HepG2 (cell line): ENCODE measurements around the gene GRB10. TPM values are rescaled to one million over a fixed set of nuclear protein-coding genes. Genes with fewer than 3 reads are reported as not detected.

Source experiments
- DMAP1 ChIP-seq: IDR thresholded peaks from 2 replicates; pipeline ENCODE4 v1.6.1; 2016
- KDM6A ChIP-seq: IDR thresholded peaks from 2 replicates; pipeline ENCODE4 v1.6.1; 2016; ENCODE audit warnings: low read depth
- MEIS2 ChIP-seq: sonication (generic); formaldehyde crosslinking; IDR thresholded peaks from 2 replicates; pipeline ENCODE4 v1.9.0; 2021; ENCODE audit warnings: mild to moderate bottlenecking, missing genetic modification reagents
- NFATC3 ChIP-seq: sonication (generic); formaldehyde crosslinking; IDR thresholded peaks from 2 replicates; pipeline ENCODE4 v1.5.1; 2020; ENCODE audit warnings: mild to moderate bottlenecking, missing genetic modification reagents
- NPAS2 ChIP-seq: sonication (generic); formaldehyde crosslinking; IDR thresholded peaks from 2 replicates; pipeline ENCODE4 v1.8.0; 2022; ENCODE audit warnings: mild to moderate bottlenecking, missing genetic modification reagents, borderline replicate concordance
- NR2F1 ChIP-seq, 2 experiments: fragments of 450-650 bp in 1 of 2; formaldehyde crosslinking in 1 of 2; IDR thresholded peaks; 2 replicates each; pipeline versions ENCODE4 v1.5.0 to v1.6.1; 2016 to 2020; ENCODE audit warnings: mild to moderate bottlenecking in 1 of 2, missing compliant biosample characterization in 1 of 2, missing genetic modification reagents in 1 of 2, moderate library complexity in 1 of 2
- TOPORS ChIP-seq: sonication (generic); formaldehyde crosslinking; IDR thresholded peaks from 2 replicates; pipeline ENCODE4 v1.8.0; 2023; ENCODE audit warnings: mild to moderate bottlenecking, missing genetic modification reagents
- XRCC5 ChIP-seq: fragments of 200-400 bp; formaldehyde crosslinking; optimal IDR thresholded peaks from 2 replicates; pipeline ENCODE3; 2017; ENCODE audit warnings: mild to moderate bottlenecking, low read length
- ZNF274 ChIP-seq: sonication (generic); formaldehyde crosslinking; IDR thresholded peaks from 2 replicates; pipeline ENCODE4 v1.5.1; 2020; ENCODE audit warnings: mild to moderate bottlenecking, missing genetic modification reagents
- ZNF552 ChIP-seq: sonication (generic); formaldehyde crosslinking; IDR thresholded peaks from 2 replicates; pipeline ENCODE4 v1.9.0; 2022; ENCODE audit warnings: missing genetic modification reagents, mild to moderate bottlenecking, borderline replicate concordance
- ZNF670 ChIP-seq: sonication (generic); formaldehyde crosslinking; IDR thresholded peaks from 2 replicates; pipeline ENCODE4 v1.8.0; 2022; ENCODE audit warnings: mild to moderate bottlenecking, missing genetic modification reagents, borderline replicate concordance
- ZNF674 ChIP-seq: sonication (generic); formaldehyde crosslinking; IDR thresholded peaks from 2 replicates; pipeline ENCODE4 v1.5.0; 2020; ENCODE audit warnings: low read depth, mild to moderate bottlenecking, missing genetic modification reagents
- ZSCAN25 ChIP-seq: sonication (generic); formaldehyde crosslinking; IDR thresholded peaks from 2 replicates; pipeline ENCODE4 v1.8.0; 2022; ENCODE audit warnings: mild to moderate bottlenecking, missing genetic modification reagents
- polyA plus RNA-seq, 8 experiments: library from polyadenylated mRNA; depleted of rRNA in 3 of 8; stranded (reverse) in 7 of 8; unstranded in 1 of 8; fragments of >200 nt; fragmentation: Illumina TruSeq in 4 of 8; extraction: Trizol in 4 of 8; gene quantifications; 2 replicates each; pipeline versions ENCODE4 v1.2.1 to v1.2.3, GENCODE V29; 2011 to 2016; ENCODE audit warnings: low read depth in 4 of 8, missing spikeins in 1 of 8, mixed read lengths in 1 of 8; ENCODE audit not compliant: insufficient read depth in 1 of 8
- total RNA-seq, 5 experiments: library from RNA; depleted of rRNA; stranded (reverse); fragments of >200 nt; fragmentation: Illumina TruSeq; extraction: Trizol; gene quantifications; 2 replicates each; pipeline ENCODE4 v1.2.3, GENCODE V29; 2016; ENCODE audit warnings: low read depth in 1 of 5
- TF ChIP-seq, protein P1 (sequence below): sonication (generic); formaldehyde crosslinking; IDR thresholded peaks from 2 replicates; pipeline ENCODE4 v1.4.0; 2020; ENCODE audit warnings: missing genetic modification reagents, borderline replicate concordance
- TF ChIP-seq, protein P2 (sequence below): sonication (generic); formaldehyde crosslinking; IDR thresholded peaks from 2 replicates; pipeline ENCODE4 v1.5.1; 2020; ENCODE audit warnings: missing genetic modification reagents, mild to moderate bottlenecking, borderline replicate concordance
- TF ChIP-seq, protein P3 (sequence below): sonication (generic); formaldehyde crosslinking; IDR thresholded peaks from 2 replicates; pipeline ENCODE4 v1.8.0; 2022; ENCODE audit warnings: mild to moderate bottlenecking, missing genetic modification reagents; ENCODE audit not compliant: insufficient replicate concordance
- TF ChIP-seq, protein P4 (sequence below): sonication (generic); formaldehyde crosslinking; IDR thresholded peaks from 2 replicates; pipeline ENCODE4 v1.5.0; 2020; ENCODE audit warnings: mild to moderate bottlenecking, missing genetic modification reagents
- TF ChIP-seq, protein P5 (sequence below): sonication (generic); formaldehyde crosslinking; IDR thresholded peaks from 2 replicates; pipeline ENCODE4 v1.5.0; 2020; ENCODE audit warnings: mild to moderate bottlenecking, missing genetic modification reagents, moderate library complexity

The GRB10 gene
- total and polyA plus RNA-seq, 2 of the 13 experiments (the other 11 are each of a cell fraction or from before 2014, with no cell fraction given): 4.0 to 6.8 TPM

DNA sequence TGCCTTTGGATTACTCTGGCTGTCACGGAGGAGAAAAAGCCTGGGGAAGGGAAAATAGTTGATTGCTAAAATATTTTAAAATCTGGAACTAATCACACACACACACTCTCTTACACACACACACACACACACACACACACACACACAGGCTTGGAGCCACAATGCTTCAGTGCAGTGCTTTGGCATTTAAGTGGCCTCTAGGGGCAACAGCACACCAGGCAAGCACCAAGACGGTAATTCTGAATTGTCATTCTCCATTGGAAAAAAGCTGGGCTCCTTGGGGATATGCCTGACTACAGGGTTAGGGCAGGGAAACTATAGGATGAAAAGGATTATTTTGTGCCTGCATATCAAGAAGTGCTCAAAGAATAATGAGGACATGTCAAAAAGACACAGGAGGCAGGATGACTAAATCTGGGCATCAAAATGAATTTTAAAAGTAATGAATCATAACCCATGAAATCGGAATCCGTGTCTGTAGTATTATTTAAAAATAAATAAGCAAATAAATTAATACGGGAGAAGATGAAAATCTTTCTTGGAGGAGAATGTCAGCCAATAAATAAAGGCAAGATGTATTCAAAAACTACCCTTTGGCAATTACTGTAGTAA, 187.1 kb downstream of the GRB10 start (continued):
- TF ChIP-seq, protein P1, sequence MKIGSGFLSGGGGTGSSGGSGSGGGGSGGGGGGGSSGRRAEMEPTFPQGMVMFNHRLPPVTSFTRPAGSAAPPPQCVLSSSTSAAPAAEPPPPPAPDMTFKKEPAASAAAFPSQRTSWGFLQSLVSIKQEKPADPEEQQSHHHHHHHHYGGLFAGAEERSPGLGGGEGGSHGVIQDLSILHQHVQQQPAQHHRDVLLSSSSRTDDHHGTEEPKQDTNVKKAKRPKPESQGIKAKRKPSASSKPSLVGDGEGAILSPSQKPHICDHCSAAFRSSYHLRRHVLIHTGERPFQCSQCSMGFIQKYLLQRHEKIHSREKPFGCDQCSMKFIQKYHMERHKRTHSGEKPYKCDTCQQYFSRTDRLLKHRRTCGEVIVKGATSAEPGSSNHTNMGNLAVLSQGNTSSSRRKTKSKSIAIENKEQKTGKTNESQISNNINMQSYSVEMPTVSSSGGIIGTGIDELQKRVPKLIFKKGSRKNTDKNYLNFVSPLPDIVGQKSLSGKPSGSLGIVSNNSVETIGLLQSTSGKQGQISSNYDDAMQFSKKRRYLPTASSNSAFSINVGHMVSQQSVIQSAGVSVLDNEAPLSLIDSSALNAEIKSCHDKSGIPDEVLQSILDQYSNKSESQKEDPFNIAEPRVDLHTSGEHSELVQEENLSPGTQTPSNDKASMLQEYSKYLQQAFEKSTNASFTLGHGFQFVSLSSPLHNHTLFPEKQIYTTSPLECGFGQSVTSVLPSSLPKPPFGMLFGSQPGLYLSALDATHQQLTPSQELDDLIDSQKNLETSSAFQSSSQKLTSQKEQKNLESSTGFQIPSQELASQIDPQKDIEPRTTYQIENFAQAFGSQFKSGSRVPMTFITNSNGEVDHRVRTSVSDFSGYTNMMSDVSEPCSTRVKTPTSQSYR: no peak
- TF ChIP-seq, protein P2, sequence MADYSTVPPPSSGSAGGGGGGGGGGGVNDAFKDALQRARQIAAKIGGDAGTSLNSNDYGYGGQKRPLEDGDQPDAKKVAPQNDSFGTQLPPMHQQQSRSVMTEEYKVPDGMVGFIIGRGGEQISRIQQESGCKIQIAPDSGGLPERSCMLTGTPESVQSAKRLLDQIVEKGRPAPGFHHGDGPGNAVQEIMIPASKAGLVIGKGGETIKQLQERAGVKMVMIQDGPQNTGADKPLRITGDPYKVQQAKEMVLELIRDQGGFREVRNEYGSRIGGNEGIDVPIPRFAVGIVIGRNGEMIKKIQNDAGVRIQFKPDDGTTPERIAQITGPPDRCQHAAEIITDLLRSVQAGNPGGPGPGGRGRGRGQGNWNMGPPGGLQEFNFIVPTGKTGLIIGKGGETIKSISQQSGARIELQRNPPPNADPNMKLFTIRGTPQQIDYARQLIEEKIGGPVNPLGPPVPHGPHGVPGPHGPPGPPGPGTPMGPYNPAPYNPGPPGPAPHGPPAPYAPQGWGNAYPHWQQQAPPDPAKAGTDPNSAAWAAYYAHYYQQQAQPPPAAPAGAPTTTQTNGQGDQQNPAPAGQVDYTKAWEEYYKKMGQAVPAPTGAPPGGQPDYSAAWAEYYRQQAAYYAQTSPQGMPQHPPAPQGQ (CRISPR knock-in tag): no peak
- TF ChIP-seq NR2F1 (CRISPR knock-in tag; IDR thresholded peaks at IDR 0.05) (no peak), ZNF674 (CRISPR knock-in tag) (no peak), NPAS2 (CRISPR knock-in tag) (no peak), NFATC3 (CRISPR knock-in tag) (no peak), TOPORS (CRISPR knock-in tag) (no peak), ZNF670 (CRISPR knock-in tag) (no peak), ZSCAN25 (CRISPR knock-in tag) (no peak), KDM6A (CRISPR knock-in tag) (no peak), ZNF552 (CRISPR knock-in tag) (no peak), MEIS2 (CRISPR knock-in tag) (no peak), ZNF274 (CRISPR knock-in tag) (no peak), DMAP1 (CRISPR knock-in tag) (no peak), XRCC5 (peak; percentile 67)
- TF ChIP-seq, protein P3, sequence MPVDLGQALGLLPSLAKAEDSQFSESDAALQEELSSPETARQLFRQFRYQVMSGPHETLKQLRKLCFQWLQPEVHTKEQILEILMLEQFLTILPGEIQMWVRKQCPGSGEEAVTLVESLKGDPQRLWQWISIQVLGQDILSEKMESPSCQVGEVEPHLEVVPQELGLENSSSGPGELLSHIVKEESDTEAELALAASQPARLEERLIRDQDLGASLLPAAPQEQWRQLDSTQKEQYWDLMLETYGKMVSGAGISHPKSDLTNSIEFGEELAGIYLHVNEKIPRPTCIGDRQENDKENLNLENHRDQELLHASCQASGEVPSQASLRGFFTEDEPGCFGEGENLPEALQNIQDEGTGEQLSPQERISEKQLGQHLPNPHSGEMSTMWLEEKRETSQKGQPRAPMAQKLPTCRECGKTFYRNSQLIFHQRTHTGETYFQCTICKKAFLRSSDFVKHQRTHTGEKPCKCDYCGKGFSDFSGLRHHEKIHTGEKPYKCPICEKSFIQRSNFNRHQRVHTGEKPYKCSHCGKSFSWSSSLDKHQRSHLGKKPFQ (CRISPR knock-in tag): no peak
- TF ChIP-seq, protein P4, sequence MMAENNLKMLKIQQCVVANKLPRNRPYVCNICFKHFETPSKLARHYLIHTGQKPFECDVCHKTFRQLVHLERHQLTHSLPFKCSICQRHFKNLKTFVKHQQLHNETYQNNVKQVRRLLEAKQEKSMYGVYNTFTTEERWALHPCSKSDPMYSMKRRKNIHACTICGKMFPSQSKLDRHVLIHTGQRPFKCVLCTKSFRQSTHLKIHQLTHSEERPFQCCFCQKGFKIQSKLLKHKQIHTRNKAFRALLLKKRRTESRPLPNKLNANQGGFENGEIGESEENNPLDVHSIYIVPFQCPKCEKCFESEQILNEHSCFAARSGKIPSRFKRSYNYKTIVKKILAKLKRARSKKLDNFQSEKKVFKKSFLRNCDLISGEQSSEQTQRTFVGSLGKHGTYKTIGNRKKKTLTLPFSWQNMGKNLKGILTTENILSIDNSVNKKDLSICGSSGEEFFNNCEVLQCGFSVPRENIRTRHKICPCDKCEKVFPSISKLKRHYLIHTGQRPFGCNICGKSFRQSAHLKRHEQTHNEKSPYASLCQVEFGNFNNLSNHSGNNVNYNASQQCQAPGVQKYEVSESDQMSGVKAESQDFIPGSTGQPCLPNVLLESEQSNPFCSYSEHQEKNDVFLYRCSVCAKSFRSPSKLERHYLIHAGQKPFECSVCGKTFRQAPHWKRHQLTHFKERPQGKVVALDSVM (CRISPR knock-in tag): no peak
- TF ChIP-seq, protein P5, sequence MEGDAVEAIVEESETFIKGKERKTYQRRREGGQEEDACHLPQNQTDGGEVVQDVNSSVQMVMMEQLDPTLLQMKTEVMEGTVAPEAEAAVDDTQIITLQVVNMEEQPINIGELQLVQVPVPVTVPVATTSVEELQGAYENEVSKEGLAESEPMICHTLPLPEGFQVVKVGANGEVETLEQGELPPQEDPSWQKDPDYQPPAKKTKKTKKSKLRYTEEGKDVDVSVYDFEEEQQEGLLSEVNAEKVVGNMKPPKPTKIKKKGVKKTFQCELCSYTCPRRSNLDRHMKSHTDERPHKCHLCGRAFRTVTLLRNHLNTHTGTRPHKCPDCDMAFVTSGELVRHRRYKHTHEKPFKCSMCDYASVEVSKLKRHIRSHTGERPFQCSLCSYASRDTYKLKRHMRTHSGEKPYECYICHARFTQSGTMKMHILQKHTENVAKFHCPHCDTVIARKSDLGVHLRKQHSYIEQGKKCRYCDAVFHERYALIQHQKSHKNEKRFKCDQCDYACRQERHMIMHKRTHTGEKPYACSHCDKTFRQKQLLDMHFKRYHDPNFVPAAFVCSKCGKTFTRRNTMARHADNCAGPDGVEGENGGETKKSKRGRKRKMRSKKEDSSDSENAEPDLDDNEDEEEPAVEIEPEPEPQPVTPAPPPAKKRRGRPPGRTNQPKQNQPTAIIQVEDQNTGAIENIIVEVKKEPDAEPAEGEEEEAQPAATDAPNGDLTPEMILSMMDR (CRISPR knock-in tag): peak; percentile 77
